H9 (cell line): ENCODE results near the gene COG6. TPM values are rescaled to one million over a fixed set of nuclear protein-coding genes. Genes with fewer than 3 reads are reported as not detected.

ENCODE experiments used
- DNase-seq: peaks from one replicate; pipeline ENCODE4 v3.0.0-alpha.2; 2017
- H2AFZ ChIP-seq: one replicate; pipeline ENCODE4 v1.6.1; 2013; ENCODE audit warnings: mild to moderate bottlenecking, low read length, control low read depth, moderate library complexity
- H2AK5ac ChIP-seq: 2 replicates; pipeline ENCODE4 v1.6.1; 2013; ENCODE audit warnings: low read length, control low read depth, mixed read lengths; ENCODE audit not compliant: insufficient read length
- H2BK120ac ChIP-seq: one replicate; pipeline ENCODE4 v1.6.1; 2013; ENCODE audit warnings: low read depth, mild to moderate bottlenecking, low read length, control low read depth, inconsistent platforms; ENCODE audit not compliant: poor library complexity, severe bottlenecking
- H2BK12ac ChIP-seq: 2 replicates; pipeline ENCODE4 v1.6.1; 2013; ENCODE audit warnings: low read length, control low read depth, mixed read lengths, low read depth; ENCODE audit not compliant: insufficient read length
- H2BK15ac ChIP-seq: 2 replicates; pipeline ENCODE4 v1.6.1; 2013; ENCODE audit warnings: low read depth, low read length, control low read depth
- H2BK20ac ChIP-seq: one replicate; pipeline ENCODE4 v1.6.1; 2013; ENCODE audit warnings: low read depth, mild to moderate bottlenecking, low read length, control low read depth, inconsistent platforms; ENCODE audit not compliant: poor library complexity, severe bottlenecking
- H2BK5ac ChIP-seq: 2 replicates; pipeline ENCODE4 v1.6.1; 2013; ENCODE audit warnings: low read length, control low read depth, mixed read lengths; ENCODE audit not compliant: insufficient read length
- H3K14ac ChIP-seq: 2 replicates; pipeline ENCODE4 v1.6.1; 2013; ENCODE audit warnings: low read length, control low read depth; ENCODE audit not compliant: insufficient read depth
- H3K18ac ChIP-seq: 2 replicates; pipeline ENCODE4 v1.6.1; 2013; ENCODE audit warnings: low read depth, mild to moderate bottlenecking, mixed read lengths, low read length, control low read depth; ENCODE audit not compliant: insufficient read length
- H3K23ac ChIP-seq: 2 replicates; pipeline ENCODE4 v1.6.1; 2013; ENCODE audit warnings: low read length, control low read depth, mixed read lengths, low read depth; ENCODE audit not compliant: insufficient read length
- H3K23me2 ChIP-seq: 2 replicates; pipeline ENCODE4 v1.6.1; 2013; ENCODE audit warnings: low read depth, mild to moderate bottlenecking, mixed read lengths, low read length, control low read depth; ENCODE audit not compliant: insufficient read length, poor library complexity, severe bottlenecking
- H3K27ac ChIP-seq: 2 replicates; pipeline ENCODE4 v1.5.1; 2013; ENCODE audit warnings: low read length, control low read depth, mixed read lengths, low read depth; ENCODE audit not compliant: insufficient read length
- H3K27me3 ChIP-seq: 2 replicates; pipeline ENCODE4 v1.6.1; 2013; ENCODE audit warnings: low read length, control low read depth, inconsistent platforms; ENCODE audit not compliant: insufficient read depth
- H3K4ac ChIP-seq: 2 replicates; pipeline ENCODE4 v1.6.1; 2013; ENCODE audit warnings: low read depth, mild to moderate bottlenecking, control low read depth, inconsistent platforms, low read length, moderate library complexity
- H3K4me1 ChIP-seq: 2 replicates; pipeline ENCODE4 v1.6.1; 2013; ENCODE audit warnings: low read length, control low read depth, inconsistent platforms; ENCODE audit not compliant: insufficient read depth
- H3K4me2 ChIP-seq: 2 replicates; pipeline ENCODE4 v1.6.1; 2013; ENCODE audit warnings: low read length, control low read depth, mixed read lengths; ENCODE audit not compliant: insufficient read length, insufficient read depth
- H3K56ac ChIP-seq: 2 replicates; pipeline ENCODE4 v1.6.1; 2013; ENCODE audit warnings: low read depth, mild to moderate bottlenecking, mixed read lengths, low read length, control low read depth; ENCODE audit not compliant: insufficient read length
- H3K79me1 ChIP-seq: 2 replicates; pipeline ENCODE4 v1.6.1; 2013; ENCODE audit warnings: low read depth, mild to moderate bottlenecking, moderate library complexity, low read length, control low read depth, inconsistent platforms; ENCODE audit not compliant: insufficient read depth, poor library complexity, severe bottlenecking
- H3K79me2 ChIP-seq: 2 replicates; pipeline ENCODE4 v1.6.1; 2013; ENCODE audit warnings: low read length, control low read depth, inconsistent platforms; ENCODE audit not compliant: insufficient read depth
- H3K9ac ChIP-seq: 2 replicates; pipeline ENCODE4 v1.6.1; 2013; ENCODE audit warnings: low read length, control low read depth, mixed read lengths; ENCODE audit not compliant: insufficient read length; ENCODE audit errors: extremely low read depth
- H3K9me3 ChIP-seq: one replicate; pipeline ENCODE4 v1.6.1; 2013; ENCODE audit warnings: low read depth, low read length, inconsistent platforms; ENCODE audit not compliant: control insufficient read depth
- H3T11ph ChIP-seq: one replicate; pipeline ENCODE4 v1.6.1; 2013; ENCODE audit warnings: mild to moderate bottlenecking, low read length, control low read depth, inconsistent platforms
- H4K20me1 ChIP-seq: one replicate; pipeline ENCODE4 v1.6.1; 2013; ENCODE audit not compliant: control insufficient read depth, insufficient read length, insufficient read depth
- H4K5ac ChIP-seq: 2 replicates; pipeline ENCODE4 v1.6.1; 2013; ENCODE audit warnings: low read depth, mild to moderate bottlenecking, mixed read lengths, low read length, control low read depth; ENCODE audit not compliant: insufficient read length
- H4K8ac ChIP-seq: replicated peaks from 2 replicates; pipeline ENCODE4 v1.6.1; 2013; ENCODE audit warnings: low read length, control low read depth, mixed read lengths, low read depth; ENCODE audit not compliant: insufficient read length
- H4K91ac ChIP-seq: 2 replicates; pipeline ENCODE4 v1.6.1; 2013; ENCODE audit warnings: low read depth, mild to moderate bottlenecking, moderate library complexity, mixed read lengths, low read length, control low read depth; ENCODE audit not compliant: insufficient read length
- H3K27ac Mint-ChIP-seq, 3 experiments: 2 replicates in 2 of 3; 3 replicates in 1 of 3; pipeline ENCODE4 v1.8.0; 2020 to 2021; ENCODE audit warnings: mixed read lengths in 3 of 3, mild to moderate bottlenecking in 1 of 3, moderate library complexity in 1 of 3
- H3K27me3 Mint-ChIP-seq: 2 replicates; pipeline ENCODE4 v1.8.0; 2021; ENCODE audit warnings: low read depth, mild to moderate bottlenecking, moderate library complexity, mixed read lengths
- H3K36me3 Mint-ChIP-seq, 3 experiments: 2 replicates in 2 of 3; 3 replicates in 1 of 3; pipeline ENCODE4 v1.8.0; 2020 to 2021; ENCODE audit warnings: low read depth in 3 of 3, mixed read lengths in 3 of 3; ENCODE audit not compliant: insufficient read depth in 1 of 3
- H3K4me1 Mint-ChIP-seq, 2 experiments: 2 replicates each; pipeline ENCODE4 v1.8.0; 2020; ENCODE audit warnings: mixed read lengths in 2 of 2
- H3K4me3 Mint-ChIP-seq, 2 experiments: 2 replicates in 1 of 2; 3 replicates in 1 of 2; pipeline ENCODE4 v1.8.0; 2020 to 2021; ENCODE audit warnings: mild to moderate bottlenecking in 2 of 2, mixed read lengths in 2 of 2, moderate library complexity in 1 of 2
- H3K9me3 Mint-ChIP-seq, 2 experiments: 2 replicates in 1 of 2; 3 replicates in 1 of 2; pipeline ENCODE4 v1.8.0; 2020; ENCODE audit warnings: mild to moderate bottlenecking in 2 of 2, mixed read lengths in 2 of 2, moderate library complexity in 1 of 2
- total RNA-seq: library from RNA; stranded (reverse); gene quantifications from 2 replicates; pipeline ENCODE4 v1.2.1, GENCODE V29; 2021
- TF ChIP-seq, protein P1 (sequence below): fragments of 200-600 bp; sonication (generic); conservative IDR thresholded peaks from 3 replicates; pipeline ENCODE4 v1.8.0; 2021; ENCODE audit warnings: antibody characterized with exemption, mild to moderate bottlenecking

The COG6 gene
- total RNA-seq, 1 experiment from 2014 or later, result 23.7 TPM

DNA sequence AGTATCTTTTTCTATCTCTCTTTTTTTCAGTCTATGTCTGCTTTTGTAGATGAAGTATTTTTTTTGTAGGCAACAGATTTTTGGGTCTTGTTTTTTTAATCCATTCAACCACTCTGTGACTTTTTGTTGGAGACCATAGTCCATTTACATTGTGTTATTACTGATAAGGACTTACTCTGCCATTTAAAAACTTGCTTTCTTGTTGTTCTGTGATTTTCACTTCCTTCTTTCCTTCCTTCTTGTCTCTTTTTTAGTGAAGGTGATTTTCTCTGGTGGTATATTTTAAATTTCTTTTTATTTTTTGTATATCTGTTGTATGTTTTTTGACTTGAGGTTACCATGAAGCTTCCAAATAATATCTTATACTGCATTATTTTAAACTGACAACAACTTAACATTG, 79.5 kb downstream of the COG6 start:
- Histone ChIP-seq H2BK12ac (no peak overlapping the region), H2BK5ac (no peak overlapping the region), H3T11ph (no peak overlapping the region), H4K20me1 (no peaks in the 10 kb centered on the region), H3K79me1 (no peaks in the 10 kb centered on the region), H2BK120ac (no peak overlapping the region), H4K91ac (no peak overlapping the region), H3K9me3 (no peaks in the 10 kb centered on the region), H4K8ac (no peak overlapping the region), H3K18ac (no peak overlapping the region), H3K27me3 (no peaks in the 10 kb centered on the region), H3K4me1 (no peaks in the 10 kb centered on the region), H3K23me2 (no peaks in the 10 kb centered on the region), H3K23ac (no peak overlapping the region), H2AK5ac (no peak overlapping the region), H3K14ac (no peak overlapping the region), H2AFZ (no peak overlapping the region), H3K4ac (no peak overlapping the region), H3K79me2 (no peaks in the 10 kb centered on the region), H2BK20ac (no peak overlapping the region), H3K9ac (no peak overlapping the region), H3K4me2 (no peak overlapping the region), H3K27ac (no peak overlapping the region), H3K56ac (no peak overlapping the region), H4K5ac (no peak overlapping the region), H2BK15ac (no peak overlapping the region)
- H3K4me3 Mint-ChIP-seq, result no peak overlapping the region
- no peaks in the 10 kb centered on the region for H3K4me1 Mint-ChIP-seq
- H3K27ac Mint-ChIP-seq, result no peak overlapping the region
- TF ChIP-seq, protein P1, sequence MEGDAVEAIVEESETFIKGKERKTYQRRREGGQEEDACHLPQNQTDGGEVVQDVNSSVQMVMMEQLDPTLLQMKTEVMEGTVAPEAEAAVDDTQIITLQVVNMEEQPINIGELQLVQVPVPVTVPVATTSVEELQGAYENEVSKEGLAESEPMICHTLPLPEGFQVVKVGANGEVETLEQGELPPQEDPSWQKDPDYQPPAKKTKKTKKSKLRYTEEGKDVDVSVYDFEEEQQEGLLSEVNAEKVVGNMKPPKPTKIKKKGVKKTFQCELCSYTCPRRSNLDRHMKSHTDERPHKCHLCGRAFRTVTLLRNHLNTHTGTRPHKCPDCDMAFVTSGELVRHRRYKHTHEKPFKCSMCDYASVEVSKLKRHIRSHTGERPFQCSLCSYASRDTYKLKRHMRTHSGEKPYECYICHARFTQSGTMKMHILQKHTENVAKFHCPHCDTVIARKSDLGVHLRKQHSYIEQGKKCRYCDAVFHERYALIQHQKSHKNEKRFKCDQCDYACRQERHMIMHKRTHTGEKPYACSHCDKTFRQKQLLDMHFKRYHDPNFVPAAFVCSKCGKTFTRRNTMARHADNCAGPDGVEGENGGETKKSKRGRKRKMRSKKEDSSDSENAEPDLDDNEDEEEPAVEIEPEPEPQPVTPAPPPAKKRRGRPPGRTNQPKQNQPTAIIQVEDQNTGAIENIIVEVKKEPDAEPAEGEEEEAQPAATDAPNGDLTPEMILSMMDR, result no peak
- H3K36me3 Mint-ChIP-seq, result peaks cover 3 to 8% (median 6%) of the 10 kb centered on the region in 3 experiments
- H3K27me3 Mint-ChIP-seq, result no peaks in the 10 kb centered on the region
- no peaks in the 10 kb centered on the region; a peak in 1 of 5 replicates for H3K9me3 Mint-ChIP-seq
- no peak for DNase-seq
